ENCODE measurements around the gene CAMK1D. TPM values are rescaled to one million over a fixed set of nuclear protein-coding genes. Genes with fewer than 3 reads are reported as not detected.

CAMK1D gene
- total and polyA plus RNA-seq, 2 of the 4 experiments (the other 2 are of a cell fraction) = 5.0 to 5.3 TPM

- ChIA-PET POLR2A (ENCODE audit: unreplicated experiment) (no interaction called here), CTCF (interaction anchor here (0.7 to 1.1 kb wide), 2 partner anchors 431 to 847 kb away, joined by 3 read pairs; no protein-coding TSS in a partner anchor)
- H2BK5ac ChIP-seq (ENCODE audit: low read depth, low read length, poor library complexity, severe bottlenecking) = peak overlapping the region; percentile 87
- H4K5ac ChIP-seq (ENCODE audit: low read depth, low read length) = peak overlapping the region; percentile 74
- no peaks in the 10 kb centered on the region for H3K36me3 ChIP-seq (ENCODE audit: control insufficient read depth, insufficient read depth, low read length)
- peak overlapping the region; percentile 79 to 91 for H4K8ac ChIP-seq (ENCODE audit: low read depth in 2 of 2, low read length in 2 of 2)
- H3K27ac ChIP-seq (ENCODE audit: insufficient read depth, low read length) = peak overlapping the region; percentile 84
- peak overlapping the region; percentile 98 for H2BK120ac ChIP-seq (ENCODE audit: low read depth, low read length)
- H3K9ac ChIP-seq (ENCODE audit: low read depth, low read length) = no peak overlapping the region
- peak overlapping the region; percentile 94 for H3K14ac ChIP-seq (replicated peaks; ENCODE audit: low read depth, low read length)
- H3K9me3 ChIP-seq (ENCODE audit: control insufficient read depth, insufficient read depth, low read length) = no peaks in the 10 kb centered on the region
- H2BK20ac ChIP-seq (ENCODE audit: low read depth, low read length) = peak overlapping the region; percentile 93
- WGBS, 2 experiments (ENCODE audit: extremely low coverage in 2 of 2, insufficient read length in 1 of 2) = 82% methylated on average over 2 of the region's 6 CpGs; no CpG with 5 or more reads in 1 of the 2 experiments
- no peak overlapping the region for H3K4me3 ChIP-seq (ENCODE audit: insufficient read depth, low read depth, low read length)
- peak overlapping the region; percentile 98 for H4K91ac ChIP-seq (ENCODE audit: insufficient read depth, low read depth, low read length)
- H3K4me2 ChIP-seq (ENCODE audit: low read depth, low read length) = no peak overlapping the region
- H3K18ac ChIP-seq (ENCODE audit: low read depth, low read length) = peak overlapping the region; percentile 84
- no peak for DNase-seq
- intact Hi-C loops (cut with micrococcal nuclease) (no loop called here), dilution Hi-C loops (cut with HindIII; ENCODE audit: low sequenced_read_pairs, unreplicated experiment) (no loop called here), in situ Hi-C loops (cut with MboI; ENCODE audit: low sequenced_read_pairs) (loop anchor here (25.0 kb wide), 1 partner anchor 359 kb away; no protein-coding TSS in a partner anchor)
- H3K79me1 ChIP-seq (ENCODE audit: low read depth in 1 of 2, low read length in 2 of 2) = 0 out of 4 replicates have a peak, but pooled peaks cover 0 to 4% of the 10 kb centered on the region in 2 experiments
- no peaks in the 10 kb centered on the region for H4K20me1 ChIP-seq (ENCODE audit: insufficient read depth, low read length)
- BruUV-seq (replicated peaks) = no TSS peak
- H2AK5ac ChIP-seq (ENCODE audit: low read depth, low read length) = peak overlapping the region; percentile 97
- H3K4ac ChIP-seq (ENCODE audit: low read depth, low read length) = peak overlapping the region; percentile 99
- H2AFZ ChIP-seq (replicated peaks; ENCODE audit: low read length, poor library complexity) = peak overlapping the region; percentile 60
- H2BK15ac ChIP-seq (ENCODE audit: low read depth, low read length) = peak overlapping the region; percentile 94; the same call in 1 of the 3 replicates
- H3K9me1 ChIP-seq (ENCODE audit: insufficient read depth, low read length) = peaks cover 23% of the 10 kb centered on the region
- H3K56ac ChIP-seq (ENCODE audit: extremely low read depth, insufficient read depth, low read length) = no peak overlapping the region
- H2AK9ac ChIP-seq (replicated peaks; ENCODE audit: low read depth, low read length, poor library complexity) = peak overlapping the region; percentile 80
- TF ChIP-seq ELK1 (IDR thresholded peaks at IDR 0.05; ENCODE audit: borderline replicate concordance, low read depth, low read length) (no peak), MXI1 (IDR thresholded peaks at IDR 0.05; ENCODE audit: borderline replicate concordance, low read depth, low read length) (no peak), SMC3 (IDR thresholded peaks at IDR 0.05; ENCODE audit: low read depth, low read length) (no peak), MAFK (IDR thresholded peaks at IDR 0.05; ENCODE audit: low read depth, low read length) (no peak)
- ATAC-seq (ENCODE audit: low read depth) = no peak
- H3K23ac ChIP-seq (ENCODE audit: low read depth, low read length) = peak overlapping the region; percentile 75; the same call in 1 of the 2 replicates
- H3K27me3 ChIP-seq (ENCODE audit: control insufficient read depth, insufficient read depth, low read length) = no peaks in the 10 kb centered on the region
- peaks cover 33% of the 10 kb centered on the region for H3K4me1 ChIP-seq (ENCODE audit: control insufficient read depth, insufficient read depth, low read length)
Measured at GRCh38 chr10:12703126-12703525, 353.8 kb downstream of the CAMK1D start.

All from IMR-90 (cell line).